Heart left ventricle (tissue), 16 donors: Measurements from ENCODE around the gene NFKBIL1. TPM values are rescaled to one million over a fixed set of nuclear protein-coding genes. Genes with fewer than 3 reads are reported as not detected.

ENCODE experiments used
- ATAC-seq, 4 donors: fragments of 200-7000 bp; cut with Tn5 transposase; one replicate each; pipeline ENCODE4 v1.9.1; 2020 to 2022; ENCODE audit warnings: moderate library complexity in 4 of 4, mild to moderate bottlenecking in 3 of 4, moderate number of reproducible peaks in 1 of 4
- DNase-seq, 5 donors: peaks; one replicate each; pipeline ENCODE4 v3.0.0-alpha.2; 2020
- H3K27ac ChIP-seq, 12 donors: fragments of 200-600 bp; sonication (generic) in 4 of 12; one replicate each; pipeline versions ENCODE4 v1.5.0 to v1.8.0; 2016 to 2022; ENCODE audit warnings: mild to moderate bottlenecking in 2 of 12
- H3K27me3 ChIP-seq, 9 donors: fragments of 200-600 bp; sonication (generic) in 2 of 9; one replicate each; pipeline versions ENCODE4 v1.5.1 to v1.8.0; 2016 to 2022; ENCODE audit warnings: mild to moderate bottlenecking in 3 of 9
- H3K36me3 ChIP-seq, 9 donors: fragments of 200-600 bp; sonication (generic) in 2 of 9; one replicate each; pipeline versions ENCODE4 v1.5.0 to v1.8.0; 2018 to 2022; ENCODE audit warnings: mild to moderate bottlenecking in 2 of 9
- H3K4me1 ChIP-seq, 12 donors: fragments of 200-600 bp; sonication (generic) in 4 of 12; one replicate each; pipeline versions ENCODE4 v1.5.0 to v1.8.0; 2016 to 2022; ENCODE audit warnings: mild to moderate bottlenecking in 3 of 12
- H3K4me3 ChIP-seq, 12 donors: fragments of 200-600 bp; sonication (generic) in 4 of 12; one replicate each; pipeline versions ENCODE4 v1.5.0 to v1.8.0; 2017 to 2022; ENCODE audit warnings: mild to moderate bottlenecking in 9 of 12, moderate library complexity in 4 of 12
- H3K9me3 ChIP-seq, 12 donors: fragments of 200-600 bp; sonication (generic) in 4 of 12; one replicate each; pipeline versions ENCODE4 v1.5.0 to v1.8.0; 2016 to 2022; ENCODE audit warnings: mild to moderate bottlenecking in 1 of 12
- CTCF ChIP-seq, 12 donors: fragments of 200-600 bp; sonication (generic) in 4 of 12; IDR thresholded peaks; one replicate each; pipeline versions ENCODE4 v1.5.0 to v1.8.0; 2018 to 2022; ENCODE audit warnings: antibody characterized with exemption in 12 of 12, mild to moderate bottlenecking in 5 of 12
- POLR2A ChIP-seq, 2 donors: fragments of 450-650 bp; IDR thresholded peaks; one replicate each; pipeline ENCODE4 v1.6.1; 2017; ENCODE audit warnings: antibody characterized with exemption in 2 of 2, mild to moderate bottlenecking in 2 of 2, moderate library complexity in 2 of 2
- WGBS, 4 donors: extraction: QIAGEN DNeasy Blood & Tissue Kit in 2 of 4; methylation state at CpG; one replicate each; pipeline versions ENCODE4 v1.1.5 to v1.1.7; 2013 to 2018; 5-methylcytosine and 5-hydroxymethylcytosine counted together
- intact Hi-C, 10 donors: fragments of 100-400 bp; cut with DNase I; formaldehyde crosslinking; loops; one replicate each; pipeline versions ENCODE4 v1.11.1 to v1.14.2; 2022
- polyA plus RNA-seq, 2 donors: library from polyadenylated mRNA; stranded (reverse); fragments of 200-250 nt; gene quantifications; one replicate each; pipeline ENCODE4 v1.2.3, GENCODE V29; 2013
- total RNA-seq, 9 donors: library from RNA; depleted of rRNA in 2 of 9; stranded (reverse); fragments of >200 nt in 2 of 9; fragmentation: NEBNext Ultra II Directional in 3 of 9; extraction: Animal tissue kit (Norgen Biotek cat#: 25700) in 3 of 9; gene quantifications; one replicate each; pipeline versions ENCODE4 v1.1.0 to v1.2.4, GENCODE V29; 2016 to 2023
- donor health status: ischemic (EF 13 %, LVEDD 7.1; RV severe dilation, severe dysfunction).
- donor health status: healthy with polysubstance abuse.
- donor health status: DM: no; HTN: yes; CAD: no.
- donor health status: DM: no; HTN: no; CAD: no.
- donor health status: ischemic (EF 25% LVEDD 6.9; RV normal size, moderate dysfunction).
- donor health status: ischemic (EF 25% LVEDD 5.7; RV mildly dilated, moderate dysfunction).
- donor health status: healthy.
- donor health status: DM: yes; HTN: yes; CAD: no.
- donor health status: ischemic (EF 35%, LVEDD 5.7; RV mildly dilated, moderate dysfunction).
- donor health status: nonischemic (EF 11% LVEDD 7.7; RV severe dilation, severe dysfunction).
- donor health status: DM: yes; HTN: yes; CAD: no.
- donor health status: PGD.
- donor health status: ischemic (EF 29% LVEDD 5.4; RV normal size, mild dysfunction).
- donor health status: nonischemic (EF 23%, LVEDD 6.1; RV moderate dilation, normal function).

NFKBIL1 gene
- total and polyA plus RNA-seq, 11 donors = 10.0 to 22.9 (median 13.6) TPM

GRCh38 chr6:31581434-31582229 lies 34.2 kb downstream of the NFKBIL1 start:
- intact Hi-C loops = loop anchor here (1.0 to 5.0 kb wide), 7 partner anchors 15 to 35 kb away; partner anchors contain the start of genes ATP6V1G2 (in 9 of the 10) and NFKBIL1 (in 9 of the 10)
- WGBS, 4 donors = 23 to 36% (median 27%) methylated on average over 18 to 21 of the region's 21 CpGs
- Histone ChIP-seq H3K4me3 (peak overlapping the region; percentile 67 to 98 (median 84)), H3K4me1 (peaks cover 0 to 83% (median 16%) of the 10 kb centered on the region in 12 donors), H3K36me3 (peaks cover 0 to 10% (median 0%) of the 10 kb centered on the region in 9 donors), H3K27me3 (no peaks in the 10 kb centered on the region), H3K9me3 (no peaks in the 10 kb centered on the region), H3K27ac (peak overlapping the region; percentile 71 to 95 (median 85))
- DNase-seq (peak in 1 of 5 donors; percentile 33), ATAC-seq (peak in 3 of 4 donors; percentile 24 to 47 (median 36))
- no peak for TF ChIP-seq POLR2A (IDR thresholded peaks at IDR 0.05)
- TF ChIP-seq CTCF (IDR thresholded peaks at IDR 0.05) = no peak

- intact Hi-C loops = loop anchor here in 7 of 10 donors (2.0 to 5.0 kb wide), 2 partner anchors 15 to 35 kb away; partner anchors contain the start of genes ATP6V1G2 (in 7 of the 7) and NFKBIL1 (in 7 of the 7)
- Histone ChIP-seq H3K27me3 (no peaks in the 10 kb centered on the region), H3K9me3 (no peaks in the 10 kb centered on the region), H3K36me3 (peaks cover 0 to 6% (median 0%) of the 10 kb centered on the region in 9 donors), H3K27ac (peak within 1 kb of the TSS; percentile 71 to 95 (median 85)), H3K4me1 (peaks cover 0 to 83% (median 16%) of the 10 kb centered on the region in 12 donors), H3K4me3 (peak within 1 kb of the TSS; percentile 67 to 98 (median 84))
- DNase-seq (peak in 1 of 5 donors; percentile 32), ATAC-seq (no peak)
- no peak for TF ChIP-seq POLR2A (IDR thresholded peaks at IDR 0.05)
- WGBS, 4 donors = 60 to 100% (median 71%) methylated on average over 1 to 3 of the region's 3 CpGs
Measured at GRCh38 chr6:31582230-31582643, 34.8 kb downstream of the NFKBIL1 start, which contains the start of gene LTB. Gene LTB (minus strand): TSS chr6:31582424. CDS start chr6:31582417, 7 bp downstream.

- peaks cover 0 to 79% (median 14%) of the 10 kb centered on the region in 12 donors for H3K4me1 ChIP-seq
- DNase-seq (no peak), ATAC-seq (no peak)
- no peaks in the 10 kb centered on the region for H3K36me3 ChIP-seq
- H3K27me3 ChIP-seq = no peaks in the 10 kb centered on the region
- peak overlapping the region in 5 of 12 donors; percentile 1 to 86 (median 20) for H3K27ac ChIP-seq
- no peak overlapping the region for H3K4me3 ChIP-seq
- WGBS, 4 donors = 65 to 77% (median 72%) methylated on average over 2 of the region's 2 CpGs
- no peak for TF ChIP-seq POLR2A (IDR thresholded peaks at IDR 0.05)
- peak in 3 of 12 donors; percentile 5 to 29 (median 14) for TF ChIP-seq CTCF (IDR thresholded peaks at IDR 0.05)
- intact Hi-C loops = no loop called here
- H3K9me3 ChIP-seq = no peaks in the 10 kb centered on the region
Measured at GRCh38 chr6:31585491-31585890, 38.1 kb downstream of the NFKBIL1 start.

- intact Hi-C loops = no loop called here
- Histone ChIP-seq H3K9me3 (no peaks in the 10 kb centered on the region), H3K27ac (peak within 1 kb of the TSS in 5 of 12 donors; percentile 3 to 86 (median 38)), H3K27me3 (no peaks in the 10 kb centered on the region), H3K4me3 (peak within 1 kb of the TSS in 4 of 12 donors; percentile 4 to 58 (median 18)), H3K4me1 (peaks cover 0 to 76% (median 11%) of the 10 kb centered on the region in 12 donors), H3K36me3 (no peaks in the 10 kb centered on the region)
- DNase-seq = peak in 3 of 5 donors; percentile 36 to 56 (median 40)
- peak in 3 of 4 donors; percentile 35 to 60 (median 44) for ATAC-seq
- 50 to 65% (median 56%) methylated on average over 1 of the region's 1 CpG for WGBS, 4 donors
- no peak for TF ChIP-seq CTCF (IDR thresholded peaks at IDR 0.05)
- TF ChIP-seq POLR2A (IDR thresholded peaks at IDR 0.05) = no peak
Measured at GRCh38 chr6:31586008-31586407, 38.6 kb downstream of the NFKBIL1 start, which contains the start of gene LST1. Gene LST1 (plus strand): TSS chr6:31586277. CDS start chr6:31587300, 1,023 bp downstream.
